Neuronal stem cell (in vitro differentiated cells): ENCODE data around the gene TBKBP1.
"Not testable (repeated sequence)": the region's sequence is repeated elsewhere in the genome, so short reads cannot be mapped to it uniquely, and the experiment has no call there.

Experiments
- DNase-seq: peaks from one replicate; pipeline ENCODE4 v3.0.0-alpha.2; 2013; ENCODE audit warnings: low spot score
- H2AFZ ChIP-seq: one replicate; pipeline ENCODE4 v1.6.1; 2013; ENCODE audit warnings: mild to moderate bottlenecking, low read length, inconsistent platforms
- H2AK5ac ChIP-seq: 2 replicates; pipeline ENCODE4 v1.6.1; 2013; ENCODE audit warnings: low read depth, mild to moderate bottlenecking, inconsistent platforms, low read length, moderate library complexity, mixed read lengths
- H2BK120ac ChIP-seq: 2 replicates; pipeline ENCODE4 v1.6.1; 2013; ENCODE audit warnings: low read depth, mild to moderate bottlenecking, inconsistent platforms, low read length, moderate library complexity, mixed read lengths
- H2BK12ac ChIP-seq: one replicate; pipeline ENCODE4 v1.6.1; 2013; ENCODE audit warnings: low read length, inconsistent platforms
- H2BK15ac ChIP-seq: 2 replicates; pipeline ENCODE4 v1.6.1; 2013; ENCODE audit warnings: mild to moderate bottlenecking, low read length, inconsistent platforms, mixed read lengths
- H2BK5ac ChIP-seq: one replicate; pipeline ENCODE4 v1.6.1; 2013; ENCODE audit warnings: inconsistent platforms, mild to moderate bottlenecking, low read length, moderate library complexity
- H3K14ac ChIP-seq: one replicate; pipeline ENCODE4 v1.6.1; 2013; ENCODE audit warnings: low read length, inconsistent platforms
- H3K18ac ChIP-seq: 2 replicates; pipeline ENCODE4 v1.6.1; 2013; ENCODE audit warnings: low read length, inconsistent platforms
- H3K23ac ChIP-seq: 2 replicates; pipeline ENCODE4 v1.6.1; 2013; ENCODE audit warnings: low read depth, mild to moderate bottlenecking, mixed read lengths, low read length, inconsistent platforms; ENCODE audit not compliant: poor library complexity
- H3K27ac ChIP-seq: replicated peaks from 3 replicates; pipeline ENCODE4 v1.5.1; 2013; ENCODE audit warnings: low read length, inconsistent platforms
- H3K27me3 ChIP-seq, 3 experiments: 2 replicates each; pipeline ENCODE4 v1.6.1; 2013; ENCODE audit warnings: low read length in 3 of 3, mild to moderate bottlenecking in 2 of 3, inconsistent platforms in 1 of 3, low read depth in 1 of 3, mixed read lengths in 1 of 3, moderate library complexity in 1 of 3; ENCODE audit not compliant: control insufficient read depth in 3 of 3, insufficient read depth in 3 of 3
- H3K36me3 ChIP-seq, 2 donors: replicated peaks in 1 of 2; 2 replicates each; pipeline ENCODE4 v1.6.1; 2013; ENCODE audit warnings: low read length in 2 of 2; ENCODE audit not compliant: control insufficient read depth in 2 of 2, insufficient read depth in 2 of 2
- H3K4ac ChIP-seq: 2 replicates; pipeline ENCODE4 v1.6.1; 2013; ENCODE audit warnings: inconsistent platforms, mild to moderate bottlenecking, low read length, moderate library complexity
- H3K4me1 ChIP-seq, 2 donors: 1 replicate in 1 of 2; 2 replicates in 1 of 2; pipeline ENCODE4 v1.6.1; 2013; ENCODE audit warnings: low read length in 2 of 2, low read depth in 1 of 2; ENCODE audit not compliant: control insufficient read depth in 2 of 2, insufficient read depth in 1 of 2
- H3K4me2 ChIP-seq: one replicate; pipeline ENCODE4 v1.6.1; 2013; ENCODE audit warnings: mild to moderate bottlenecking, low read length, inconsistent platforms; ENCODE audit not compliant: insufficient read depth, poor library complexity, severe bottlenecking
- H3K4me3 ChIP-seq, 2 donors: 2 replicates each; pipeline ENCODE4 v1.5.1; 2013; ENCODE audit warnings: low read length in 2 of 2, mild to moderate bottlenecking in 2 of 2, inconsistent platforms in 1 of 2, moderate library complexity in 1 of 2
- H3K79me1 ChIP-seq: one replicate; pipeline ENCODE4 v1.6.1; 2013; ENCODE audit warnings: low read depth, mild to moderate bottlenecking, inconsistent platforms, low read length, moderate library complexity
- H3K9ac ChIP-seq: one replicate; pipeline ENCODE4 v1.6.1; 2013; ENCODE audit warnings: mild to moderate bottlenecking, low read depth, low read length, inconsistent platforms; ENCODE audit not compliant: poor library complexity
- H3K9me3 ChIP-seq, 2 donors: replicated peaks in 1 of 2; 2 replicates each; pipeline versions ENCODE3 to v1.6.1; 2013; ENCODE audit warnings: low read length in 2 of 2, mild to moderate bottlenecking in 2 of 2, inconsistent platforms in 1 of 2, low read depth in 1 of 2, mixed read lengths in 1 of 2, moderate library complexity in 1 of 2; ENCODE audit not compliant: control insufficient read depth in 2 of 2, insufficient read depth in 1 of 2
- H4K8ac ChIP-seq: one replicate; pipeline ENCODE4 v1.6.1; 2013; ENCODE audit warnings: low read depth, mild to moderate bottlenecking, inconsistent platforms, low read length, moderate library complexity
- H4K91ac ChIP-seq: one replicate; pipeline ENCODE4 v1.6.1; 2013; ENCODE audit warnings: low read length, low read depth, mild to moderate bottlenecking, inconsistent platforms; ENCODE audit not compliant: poor library complexity
- WGBS, 2 donors: extraction: QIAGEN DNeasy Blood & Tissue Kit; methylation state at CpG; one replicate each; pipeline ENCODE4 v1.1.7; 2013; ENCODE audit warnings: missing lambda C conversion rate in 2 of 2, mixed read lengths in 1 of 2; ENCODE audit not compliant: insufficient read length in 2 of 2, insufficient replicate concordance in 1 of 2; ENCODE audit errors: extremely low coverage in 2 of 2; 5-methylcytosine and 5-hydroxymethylcytosine counted together

TBKBP1 gene

DNA sequence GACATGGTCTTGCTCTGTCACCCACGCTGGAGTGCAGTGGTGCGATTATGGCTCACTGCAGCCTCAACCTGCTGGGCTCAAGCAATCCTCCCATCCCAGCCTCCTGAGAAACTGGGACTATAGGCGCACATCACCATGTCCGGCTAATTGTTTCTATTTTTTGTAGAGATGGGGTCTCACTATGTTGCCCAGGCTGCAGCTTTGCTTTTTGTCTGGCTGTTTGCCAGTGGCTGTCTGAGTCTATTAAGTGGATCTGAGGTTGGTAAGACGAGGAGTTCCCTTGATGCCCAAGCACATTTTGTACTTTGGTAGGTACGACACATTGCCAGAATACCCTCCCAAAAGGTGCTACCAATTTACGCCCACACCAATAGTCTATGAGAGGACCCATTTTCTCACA, 44.2 kb downstream of the TBKBP1 start:
- H3K27me3 ChIP-seq = peaks cover 11 to 55% (median 32%) of the 10 kb centered on the region in 3 experiments

DNA sequence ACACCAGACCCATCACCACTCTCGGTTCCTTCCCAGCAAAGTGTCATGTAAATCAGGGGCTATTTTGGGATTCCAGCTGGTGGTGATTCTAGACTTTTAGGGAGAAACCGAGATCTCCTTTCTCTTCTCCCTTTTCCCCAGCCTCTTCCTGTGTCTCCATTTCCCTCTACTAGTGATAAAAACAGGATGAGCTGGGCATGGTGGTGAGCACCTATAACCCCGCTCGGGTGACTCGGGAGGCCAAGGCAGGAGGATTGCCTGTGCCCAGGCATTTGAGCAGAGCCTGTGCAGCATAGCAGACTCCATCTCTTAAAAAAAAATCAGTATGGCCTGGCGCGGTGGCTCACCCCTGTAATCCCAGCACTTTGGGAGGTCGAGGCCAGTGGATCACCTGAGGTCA, 45.2 kb downstream of the TBKBP1 start:
- no peak overlapping the region for H3K4me2 ChIP-seq
- no peak overlapping the region for H3K18ac ChIP-seq
- no peak overlapping the region for H3K14ac ChIP-seq
- no peak overlapping the region for H3K23ac ChIP-seq
- DNase-seq = no peak
- H3K4me3 ChIP-seq = no peak overlapping the region
- no peak overlapping the region for H2AFZ ChIP-seq
- H2BK12ac ChIP-seq = no peak overlapping the region
- H3K27me3 ChIP-seq = peaks cover 5 to 53% (median 22%) of the 10 kb centered on the region in 3 experiments
- H3K79me1 ChIP-seq = no peaks in the 10 kb centered on the region
- no peak overlapping the region for H2BK15ac ChIP-seq
- no peak overlapping the region for H4K91ac ChIP-seq
- no CpG with 5 or more reads among the region's 8 CpGs for WGBS, 2 donors
- H3K9ac ChIP-seq = no peak overlapping the region
- no peak overlapping the region for H3K27ac ChIP-seq
- no peaks in the 10 kb centered on the region for H3K9me3 ChIP-seq
- no peak overlapping the region for H2BK5ac ChIP-seq
- no peak overlapping the region for H2BK120ac ChIP-seq
- H4K8ac ChIP-seq = no peak overlapping the region
- H2AK5ac ChIP-seq = no peak overlapping the region
- H3K4ac ChIP-seq = no peak overlapping the region
- H3K4me1 ChIP-seq = peaks cover 0 to 2% of the 10 kb centered on the region in 2 donors
- H3K36me3 ChIP-seq = no peaks in the 10 kb centered on the region

More for the DNA sequence above, 44.2 kb downstream of the TBKBP1 start:
- Histone ChIP-seq H3K36me3 (no peaks in the 10 kb centered on the region), H2BK120ac (no peak overlapping the region), H3K4ac (no peak overlapping the region), H2BK12ac (no peak overlapping the region), H2BK5ac (no peak overlapping the region), H3K18ac (no peak overlapping the region), H4K91ac (no peak overlapping the region), H3K4me3 (no peak overlapping the region), H3K27ac (no peak overlapping the region), H2AFZ (no peak overlapping the region), H2BK15ac (no peak overlapping the region), H3K79me1 (no peaks in the 10 kb centered on the region), H3K4me1 (peaks cover 3 to 4% of the 10 kb centered on the region in 2 donors), H2AK5ac (no peak overlapping the region), H3K9ac (no peak overlapping the region), H3K9me3 (no peaks in the 10 kb centered on the region), H3K23ac (no peak overlapping the region), H3K4me2 (no peak overlapping the region), H4K8ac (no peak overlapping the region), H3K14ac (no peak overlapping the region)
- no peak for DNase-seq
- WGBS, 2 donors = no CpG with 5 or more reads among the region's 7 CpGs

DNA sequence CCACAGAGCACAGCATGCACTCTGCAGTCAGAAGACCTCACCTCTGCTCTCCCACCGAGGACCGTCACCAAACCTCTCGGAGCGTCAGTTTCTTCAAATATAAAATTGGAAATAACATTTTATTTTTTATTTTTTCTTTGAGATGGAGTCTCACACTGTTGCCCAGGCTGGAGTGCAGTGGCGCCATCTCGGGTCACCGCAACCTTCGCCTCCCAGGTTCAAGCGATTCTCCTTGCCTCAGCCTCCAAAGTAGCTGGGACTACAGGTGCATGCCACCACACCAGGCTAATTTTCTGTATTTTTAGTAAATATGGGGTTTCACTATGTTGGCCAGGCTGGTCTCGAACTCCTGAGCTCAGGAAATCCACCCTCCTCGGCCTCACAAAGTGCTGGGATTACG, 46.0 kb downstream of the TBKBP1 start:
- not testable (repeated sequence) for H3K4me1 ChIP-seq, H2BK120ac ChIP-seq, H2AK5ac ChIP-seq, H4K91ac ChIP-seq, H3K4ac ChIP-seq, H3K14ac ChIP-seq, H3K18ac ChIP-seq, H2BK5ac ChIP-seq, H3K23ac ChIP-seq, H3K4me2 ChIP-seq, H3K4me3 ChIP-seq, H2AFZ ChIP-seq, H3K9ac ChIP-seq, H2BK15ac ChIP-seq, H3K27ac ChIP-seq, H3K9me3 ChIP-seq, H3K79me1 ChIP-seq, H2BK12ac ChIP-seq, H3K36me3 ChIP-seq, H4K8ac ChIP-seq, DNase-seq
- peaks cover 0 to 53% (median 14%) of the 10 kb centered on the region in 3 experiments for H3K27me3 ChIP-seq
- WGBS, 2 donors = no CpG with 5 or more reads among the region's 12 CpGs

DNA sequence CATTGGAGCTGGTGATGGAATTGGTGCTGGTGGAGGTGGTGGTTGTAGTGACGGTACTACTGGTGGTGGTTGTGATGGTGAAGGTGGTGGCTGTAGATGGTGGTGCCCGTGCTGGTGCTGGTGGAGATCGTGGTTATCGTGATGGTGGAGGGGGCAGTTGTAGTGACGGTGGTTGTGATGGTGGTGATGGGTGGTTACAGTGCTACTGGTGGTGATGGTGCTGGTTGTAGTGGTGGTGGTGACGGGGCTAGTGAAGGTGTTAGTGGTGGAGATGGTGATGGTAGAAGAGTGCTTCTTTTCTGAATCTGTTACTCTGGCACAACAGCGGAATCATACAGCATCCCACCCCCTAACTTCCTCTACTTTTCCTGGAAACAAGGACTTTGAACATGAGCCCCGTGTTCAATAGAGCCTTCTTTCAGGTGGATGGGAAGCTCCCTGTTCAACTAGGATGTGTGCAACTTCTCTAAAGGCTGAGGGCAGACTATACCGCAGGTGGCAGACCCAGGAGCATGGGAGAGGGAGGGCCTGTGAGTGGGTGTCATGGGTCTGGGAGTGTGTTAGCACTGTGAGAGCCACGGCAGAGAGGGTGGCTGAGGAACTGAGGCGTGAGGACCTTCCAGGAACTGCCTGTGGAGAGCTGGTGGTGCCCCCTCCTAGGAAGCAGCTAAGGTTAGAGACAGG, 47.3 kb downstream of the TBKBP1 start:
- Histone ChIP-seq H2AK5ac (no peak overlapping the region), H2AFZ (no peak overlapping the region), H4K8ac (no peak overlapping the region), H3K4ac (no peak overlapping the region), H3K4me2 (no peak overlapping the region), H3K4me3 (peak overlapping the region in 1 of 2 donors; percentile 63), H3K9ac (peak overlapping the region; percentile 32), H3K27me3 (peaks cover 0 to 53% (median 5%) of the 10 kb centered on the region in 3 experiments), H4K91ac (no peak overlapping the region), H3K79me1 (no peaks in the 10 kb centered on the region), H3K27ac (no peak overlapping the region), H2BK15ac (no peak overlapping the region), H3K18ac (no peak overlapping the region), H3K36me3 (no peaks in the 10 kb centered on the region), H3K9me3 (no peaks in the 10 kb centered on the region), H2BK120ac (no peak overlapping the region), H3K14ac (no peak overlapping the region), H3K4me1 (peaks cover 0 to 2% of the 10 kb centered on the region in 2 donors), H2BK12ac (no peak overlapping the region), H2BK5ac (no peak overlapping the region), H3K23ac (no peak overlapping the region)
- DNase-seq = no peak
- WGBS, 2 donors = no CpG with 5 or more reads among the region's 11 CpGs
